ENCODE measurements around the gene MYEOV.

MYEOV gene

DNA sequence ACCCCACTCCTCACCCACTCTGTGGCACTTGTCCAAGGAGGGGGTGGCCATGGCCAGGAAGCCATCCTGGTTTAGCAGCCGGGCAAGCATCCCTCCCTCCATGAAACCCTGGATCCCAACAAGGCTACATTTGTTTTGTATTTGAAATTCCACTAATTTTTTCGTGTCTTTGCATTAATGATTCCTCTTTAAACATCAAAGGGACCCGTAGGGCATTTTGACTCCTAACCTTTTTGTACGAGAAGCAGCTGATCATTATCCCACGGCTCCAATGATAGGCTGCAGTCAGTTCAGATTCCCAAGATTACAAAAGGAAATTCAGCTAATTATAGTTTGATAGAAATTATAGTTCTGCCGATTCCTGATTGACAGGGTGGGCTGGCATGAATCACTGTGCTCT, 10.7 kb downstream of the MYEOV start:
- no peak for DNase-seq

DNA sequence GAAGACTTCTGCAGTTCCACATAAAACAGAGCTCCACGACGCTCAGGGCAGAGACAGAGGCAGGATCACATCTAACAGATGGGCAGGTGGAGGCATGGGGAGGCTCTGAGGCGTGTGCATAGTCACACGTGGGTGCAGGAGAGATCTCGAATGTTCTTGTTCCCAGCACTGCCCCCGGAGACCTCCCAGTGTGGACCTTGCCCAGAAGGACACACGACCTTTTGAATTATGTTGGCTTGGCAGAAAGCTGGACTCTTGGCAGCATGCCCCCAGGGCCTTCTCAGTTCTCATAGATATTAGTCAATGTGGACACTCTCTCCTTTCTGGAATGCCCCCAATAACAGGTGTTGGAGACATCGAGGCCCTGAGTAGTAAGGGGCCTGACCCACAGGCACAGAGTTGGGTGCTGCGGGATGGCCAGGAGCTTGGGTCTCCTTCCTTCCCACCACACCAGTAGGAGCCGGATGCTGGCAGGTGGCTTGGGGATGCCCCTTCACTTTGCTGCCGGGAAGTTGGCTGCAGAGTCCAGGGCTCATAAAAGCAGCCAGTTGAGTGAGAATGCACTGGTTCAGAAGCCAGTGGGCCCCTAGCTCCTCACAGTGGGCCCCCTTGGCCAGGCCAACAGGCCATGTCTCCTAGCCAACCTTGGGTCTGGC, 12.1 kb downstream of the MYEOV start:
- no peak for DNase-seq

- DNase-seq = no peak
Measured at GRCh38 chr11:69306821-69307220, 12.9 kb downstream of the MYEOV start.

DNA sequence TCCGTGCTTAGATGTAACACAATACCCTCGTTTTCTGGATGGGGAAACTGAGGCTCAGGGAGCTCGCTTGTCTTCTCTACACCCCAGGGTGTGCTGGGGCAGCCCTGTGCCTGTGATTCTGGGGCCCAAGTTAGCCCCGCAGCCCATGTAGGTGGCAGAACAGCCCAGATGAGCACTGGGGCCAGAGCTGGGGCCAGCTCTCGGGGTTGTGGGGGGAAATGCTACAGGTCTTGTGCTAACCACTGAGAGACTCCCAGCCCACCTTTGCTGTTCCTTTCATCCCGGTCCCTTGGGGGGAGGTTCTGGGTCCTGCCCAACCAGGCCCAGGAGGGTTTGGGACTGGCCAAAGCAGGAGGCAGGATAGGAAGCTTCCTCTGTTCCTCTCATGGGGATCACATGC, 13.5 kb downstream of the MYEOV start:
- no peak for DNase-seq

- no peak for DNase-seq
Measured at GRCh38 chr11:69307871-69308431, 14.0 kb downstream of the MYEOV start.

GRCh38 chr11:69308491-69308911, 14.5 kb downstream of the MYEOV start:
- no peak for DNase-seq

GRCh38 chr11:69308936-69309615, 15.1 kb downstream of the MYEOV start:
- no peak for DNase-seq

- no peak for DNase-seq
Measured at GRCh38 chr11:69309631-69310280, 15.8 kb downstream of the MYEOV start.

DNA sequence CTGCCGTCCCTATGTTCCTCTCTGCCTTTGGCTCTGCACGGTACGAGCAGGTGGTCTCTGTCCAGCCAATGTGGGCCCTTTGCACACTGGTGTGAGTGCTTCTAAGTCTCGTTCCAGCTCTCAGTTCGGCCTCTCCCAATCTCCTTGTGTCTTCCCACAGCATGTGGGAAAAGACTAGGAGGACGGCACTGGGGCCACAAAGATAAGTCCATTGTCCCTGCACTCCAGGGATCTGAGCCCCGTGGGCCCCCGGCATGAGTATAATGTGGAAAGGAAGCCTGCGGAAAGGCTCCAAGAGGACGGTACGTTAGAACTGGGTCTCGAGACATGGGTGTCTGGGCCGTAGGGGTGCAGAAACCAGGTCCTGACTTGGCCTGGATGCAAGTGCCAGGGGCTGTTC, 16.4 kb downstream of the MYEOV start:
- DNase-seq = no peak

DNA sequence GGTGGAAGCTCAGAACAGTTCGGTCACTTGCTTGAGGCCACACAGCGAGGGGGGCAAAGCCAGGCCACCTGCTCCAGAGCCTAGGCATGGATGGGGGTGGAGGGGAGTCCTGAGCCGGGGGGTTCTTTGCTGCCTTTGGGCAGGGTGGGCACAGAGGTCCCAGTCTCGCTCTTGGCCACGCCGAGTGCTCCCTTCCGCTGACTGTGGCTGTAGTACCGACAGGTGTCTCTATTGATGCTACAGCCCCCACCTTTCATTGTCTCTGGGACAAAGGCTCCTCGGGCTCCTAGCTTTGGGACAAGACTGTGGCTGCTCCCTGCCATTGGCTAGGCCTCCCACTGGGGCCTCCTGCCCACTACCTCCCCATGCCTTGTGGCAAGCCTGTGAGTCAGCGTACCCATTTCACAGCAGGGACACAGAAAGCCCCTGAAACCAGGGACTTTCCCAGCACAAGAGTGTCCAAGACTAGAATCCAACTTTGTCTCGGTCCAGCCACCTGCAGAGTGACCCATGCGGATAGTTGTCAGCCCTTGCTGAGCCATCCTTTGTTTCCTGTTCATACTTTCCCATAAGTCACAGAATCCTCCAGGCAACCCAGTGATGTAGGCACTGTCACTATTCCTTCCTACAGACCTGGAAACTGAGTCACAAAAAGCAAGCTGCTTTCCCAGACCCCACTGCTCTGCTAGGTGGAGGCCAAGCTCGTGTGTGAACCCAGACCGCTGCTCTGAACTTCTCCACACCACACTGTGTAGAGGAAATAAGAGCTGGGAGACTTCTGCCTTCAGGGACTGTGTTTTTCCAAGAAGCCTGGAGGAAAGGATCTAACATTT, 17.2 kb downstream of the MYEOV start:
- no peak for DNase-seq

GRCh38 chr11:69311767-69312385, 17.9 kb downstream of the MYEOV start:
- DNase-seq = no peak

GRCh38 chr11:69312453-69313404, 18.8 kb downstream of the MYEOV start:
- no peak for DNase-seq

DNA sequence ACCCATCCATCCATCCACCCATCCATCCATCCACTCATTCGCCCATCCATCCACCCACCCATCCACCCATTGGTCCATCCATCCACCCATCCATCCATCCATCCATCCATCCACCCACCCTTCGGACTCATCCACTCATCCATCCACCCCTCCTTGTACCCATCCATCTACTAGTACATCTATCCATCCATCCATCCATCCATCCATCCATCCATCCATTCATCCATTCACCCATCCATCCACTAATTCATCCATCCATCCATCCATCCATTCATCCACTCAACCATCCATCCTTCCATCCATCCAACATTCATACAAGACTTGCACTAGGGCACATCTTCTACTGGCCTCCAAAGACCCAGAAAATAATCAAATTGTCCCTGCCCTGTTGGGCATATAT, 20.0 kb downstream of the MYEOV start:
- DNase-seq = no peak

DNA sequence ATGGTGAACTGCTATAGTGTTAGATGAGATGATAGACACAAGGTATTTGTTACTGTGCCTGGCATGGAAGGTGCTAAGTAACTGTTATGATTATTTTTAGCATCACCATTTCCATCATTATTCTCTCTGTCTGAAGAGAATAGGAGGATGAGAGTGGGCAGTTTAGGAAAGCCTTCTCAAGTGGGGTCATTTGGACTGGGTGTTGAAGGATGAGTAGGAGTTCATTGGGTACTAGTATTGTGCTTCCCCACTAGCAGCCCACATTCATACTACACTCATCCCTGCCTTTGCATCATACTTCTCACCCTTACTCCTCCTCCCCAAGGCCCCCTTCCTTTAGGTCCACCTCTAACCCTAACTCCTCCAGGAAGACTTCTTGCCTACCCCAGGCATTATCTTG, 20.6 kb downstream of the MYEOV start:
- DNase-seq = no peak

GRCh38 chr11:69316956-69317355, 23.0 kb downstream of the MYEOV start:
- no peak for DNase-seq

DNA sequence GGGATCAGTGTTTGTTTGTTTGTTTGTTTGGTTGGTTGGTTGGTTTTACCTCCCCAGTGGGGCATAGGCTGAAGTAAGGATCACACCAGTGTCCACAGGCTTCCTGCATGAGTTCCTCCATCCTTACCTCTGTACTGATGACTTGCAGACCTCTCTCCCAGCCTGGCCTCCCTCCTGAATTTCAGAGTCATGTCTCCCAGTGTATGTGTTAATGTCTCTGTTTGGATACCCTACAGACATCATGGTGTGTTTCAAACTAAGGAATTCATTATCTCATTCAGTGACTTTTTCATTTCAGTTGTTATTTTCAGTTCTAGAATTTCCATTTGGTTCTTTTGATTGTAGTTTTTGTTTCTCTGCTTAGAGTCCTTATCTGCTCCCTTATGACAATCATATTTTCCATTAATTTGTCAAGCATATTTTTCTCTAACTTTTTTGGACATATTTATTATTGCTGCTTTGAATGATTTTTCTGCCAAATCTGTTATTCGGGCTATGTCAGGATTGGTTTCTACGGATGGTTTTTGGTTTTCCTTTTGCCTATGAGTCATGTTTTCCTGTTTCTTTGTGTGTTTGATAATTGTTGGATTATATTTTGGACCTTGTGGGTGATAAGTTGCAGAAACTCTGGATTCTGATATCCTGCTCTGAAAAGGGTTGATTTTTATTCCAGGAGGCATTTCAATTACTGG, 23.6 kb downstream of the MYEOV start:
- DNase-seq = no peak

DNA sequence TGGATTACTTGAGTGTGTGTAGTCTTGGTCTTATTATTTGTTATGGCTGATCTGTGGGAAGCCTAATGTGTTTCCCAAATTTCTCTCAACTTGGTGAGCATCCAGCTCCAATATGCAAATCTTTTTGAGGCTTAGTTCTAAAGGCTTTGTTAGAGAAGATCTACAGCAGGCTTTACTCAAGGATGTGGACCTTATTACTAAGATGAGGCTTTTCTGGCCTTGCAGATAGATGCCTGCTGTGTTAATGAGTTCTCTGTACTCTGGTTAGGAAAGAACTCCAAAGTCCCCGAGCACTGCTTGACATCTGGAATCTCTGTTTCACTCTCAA, 24.1 kb downstream of the MYEOV start:
- no peak for DNase-seq

GRCh38 chr11:69319255-69320106, 25.5 kb downstream of the MYEOV start:
- DNase-seq = no peak

- DNase-seq = no peak
Measured at GRCh38 chr11:69320326-69320725, 26.4 kb downstream of the MYEOV start.

Measured in NCI-H1417 (cell line).